GM12872 (cell line): ENCODE data around the gene PLEKHM2.

ENCODE experiments used
- CTCF ChIP-seq: IDR thresholded peaks from 3 replicates; pipeline ENCODE4 v1.5.1; 2011; ENCODE audit warnings: low read depth, mild to moderate bottlenecking, low read length, moderate library complexity; ENCODE audit not compliant: insufficient read depth

Gene PLEKHM2

GRCh38 chr1:15722836-15723532, 38.9 kb downstream of the PLEKHM2 start:
- no peak for TF ChIP-seq CTCF

- no peak for TF ChIP-seq CTCF
These were observed 39.6 kb downstream of the PLEKHM2 start for GRCh38 chr1:15723631-15724246.

- TF ChIP-seq CTCF = no peak
These were observed 41.1 kb downstream of the PLEKHM2 start for GRCh38 chr1:15724949-15725880.

GRCh38 chr1:15726508-15726907, 42.4 kb downstream of the PLEKHM2 start:
- TF ChIP-seq CTCF = no peak

- no peak for TF ChIP-seq CTCF
These were observed 42.9 kb downstream of the PLEKHM2 start for GRCh38 chr1:15727021-15727420.

GRCh38 chr1:15727424-15727823, 43.3 kb downstream of the PLEKHM2 start:
- no peak for TF ChIP-seq CTCF

GRCh38 chr1:15727866-15728534, 43.9 kb downstream of the PLEKHM2 start:
- TF ChIP-seq CTCF = no peak
